GM18507 (cell line): ENCODE results near the gene STYXL2.
A peak's percentile ranks its signal among the peaks of the same experiment; 100 is the strongest.

ENCODE experiments used
- DNase-seq: peaks from one replicate; pipeline ENCODE4 v3.0.0; 2011; ENCODE audit warnings: low read depth; ENCODE audit not compliant: insufficient read length; ENCODE audit errors: extremely low spot score
- FAIRE-seq: peaks from 2 replicates; lab custom pipeline; 2011; peaks lifted over from hg19 to GRCh38; lab: Jason Lieb, UNC

STYXL2 gene

DNA sequence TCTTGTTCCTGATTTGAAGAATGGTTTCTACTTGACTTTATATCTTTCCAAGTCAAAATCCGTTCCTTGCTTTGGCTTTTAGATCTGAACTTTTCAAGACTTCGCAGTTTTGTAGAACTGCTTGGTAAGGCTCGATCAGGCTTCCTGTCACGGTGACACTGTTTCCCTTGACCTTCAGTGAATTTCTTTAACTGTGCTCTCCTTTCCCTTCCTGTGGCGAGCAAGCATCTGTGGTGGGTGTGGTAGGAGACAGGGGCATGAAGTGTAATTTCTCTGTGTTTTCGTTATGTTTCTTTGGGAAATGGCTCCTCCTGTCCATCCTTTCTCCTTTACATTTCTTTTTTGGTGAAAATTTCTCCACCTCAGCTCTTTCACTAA, 10.4 kb downstream of the STYXL2 start:
- DNase-seq = no peak
- no peak for FAIRE-seq

DNA sequence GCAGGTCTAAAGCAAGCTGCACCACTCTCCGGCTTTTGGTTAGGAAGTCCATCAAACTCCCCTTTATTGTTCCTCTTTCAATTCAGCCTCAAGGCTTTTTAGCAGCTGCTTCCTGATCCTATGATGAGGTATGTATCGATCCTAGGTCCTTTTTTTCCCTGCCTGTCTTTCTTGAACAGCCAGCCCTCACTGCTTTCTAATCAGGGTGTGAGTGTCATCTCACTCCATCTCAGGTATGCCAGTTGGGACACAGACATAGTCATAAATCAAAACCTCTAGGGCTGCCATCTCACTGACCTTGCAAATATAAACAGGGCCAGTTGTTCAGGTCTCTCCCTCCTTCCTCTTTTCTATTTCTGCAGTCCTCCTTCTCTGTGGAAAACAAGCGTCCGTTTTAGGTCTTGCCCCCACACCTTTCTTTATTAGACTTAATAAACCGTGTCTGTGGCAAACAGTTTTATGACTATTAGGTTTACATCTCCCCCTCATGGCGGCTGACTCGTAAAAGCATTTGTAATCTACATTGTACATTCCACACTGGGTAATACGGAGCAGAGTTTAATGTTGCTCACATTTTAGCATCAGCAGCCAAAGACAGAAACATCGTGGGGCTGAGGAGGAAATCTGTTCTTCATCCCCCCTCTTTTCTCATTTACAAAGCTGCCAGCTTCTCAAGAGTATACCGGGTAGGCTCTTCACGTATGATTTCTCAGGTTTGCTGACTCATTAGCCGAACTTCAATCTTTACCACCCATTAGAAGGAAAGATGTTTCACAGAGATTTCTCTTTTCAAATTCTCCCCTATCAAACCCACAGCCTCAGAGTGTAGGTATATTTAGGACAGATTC, 11.6 kb downstream of the STYXL2 start:
- FAIRE-seq (no peak), DNase-seq (no peak)

DNA sequence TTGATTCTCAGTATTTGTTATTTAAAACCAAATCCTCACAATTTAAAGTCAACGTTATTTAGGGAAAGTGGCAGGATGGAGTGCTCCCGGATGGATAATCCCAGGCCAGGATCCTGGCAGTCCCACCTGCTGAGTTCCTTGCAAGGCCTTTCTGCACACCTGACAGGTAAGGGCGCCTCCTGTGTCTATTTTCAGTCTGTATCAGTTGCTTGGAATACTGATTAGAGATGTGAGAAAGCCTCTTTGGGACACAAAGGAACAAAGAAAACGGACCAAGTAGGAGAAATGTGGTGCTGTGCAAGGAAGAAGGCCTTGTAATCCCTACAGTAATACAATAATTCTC, 12.2 kb downstream of the STYXL2 start:
- FAIRE-seq (no peak), DNase-seq (no peak)

DNA sequence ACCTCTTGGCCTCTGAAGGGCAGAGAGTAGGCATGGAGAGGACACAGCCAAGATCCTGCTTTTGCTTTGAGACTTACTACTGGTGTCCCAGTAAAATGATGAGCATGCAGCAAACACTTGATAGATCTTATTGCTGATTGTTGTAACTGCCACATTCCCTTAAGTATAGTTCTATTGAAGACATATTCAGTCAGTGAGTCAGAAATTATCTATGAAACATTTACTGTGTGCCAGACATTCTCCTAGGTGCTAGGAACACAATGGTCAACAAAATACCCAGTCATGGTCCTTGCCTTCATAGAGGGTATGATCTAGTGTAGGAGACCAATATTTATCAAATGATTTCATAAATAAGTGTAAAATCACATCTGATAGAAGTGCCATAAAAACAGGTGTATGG, 13.6 kb downstream of the STYXL2 start:
- no peak for DNase-seq
- FAIRE-seq = no peak

DNA sequence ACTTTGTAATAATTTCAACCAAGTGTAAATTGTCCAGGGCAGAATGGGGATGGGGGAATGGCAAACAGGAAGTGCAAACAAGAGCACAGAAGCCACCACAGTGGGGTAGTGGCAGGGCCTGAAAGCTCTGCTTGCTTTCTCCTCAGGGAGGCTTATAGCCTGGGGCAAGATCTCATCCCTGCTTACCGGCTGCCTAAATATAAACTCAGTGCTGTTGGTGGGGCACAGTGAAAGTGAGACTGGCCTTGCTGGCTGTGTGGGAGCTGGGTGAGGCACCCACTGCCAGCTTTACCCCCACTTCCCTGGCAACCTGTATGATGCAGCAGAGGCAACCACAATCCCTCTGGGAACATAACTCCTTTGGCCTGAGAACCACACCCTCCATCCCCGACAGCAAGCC, 15.2 kb downstream of the STYXL2 start:
- DNase-seq = no peak
- FAIRE-seq = no peak

DNA sequence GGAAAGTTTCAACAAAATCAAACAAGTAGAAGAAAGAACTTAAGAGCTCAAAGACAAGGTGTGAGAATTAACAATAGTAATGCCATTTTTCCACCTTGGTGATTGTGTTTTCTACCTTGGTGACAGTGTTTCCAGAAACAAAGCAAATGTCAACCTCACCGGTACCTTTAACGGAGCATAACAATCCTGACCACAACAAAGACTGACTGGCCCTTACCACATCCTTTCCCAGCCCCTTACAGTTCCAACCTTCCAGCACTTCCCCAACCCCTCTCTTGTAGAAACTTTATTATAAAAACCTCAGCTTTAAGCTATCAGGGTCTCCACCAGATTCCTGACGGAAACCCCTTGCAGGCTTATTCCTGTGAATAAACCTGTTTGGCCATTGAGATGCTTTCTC, 16.7 kb downstream of the STYXL2 start:
- FAIRE-seq (peak; percentile 62), DNase-seq (no peak)

DNA sequence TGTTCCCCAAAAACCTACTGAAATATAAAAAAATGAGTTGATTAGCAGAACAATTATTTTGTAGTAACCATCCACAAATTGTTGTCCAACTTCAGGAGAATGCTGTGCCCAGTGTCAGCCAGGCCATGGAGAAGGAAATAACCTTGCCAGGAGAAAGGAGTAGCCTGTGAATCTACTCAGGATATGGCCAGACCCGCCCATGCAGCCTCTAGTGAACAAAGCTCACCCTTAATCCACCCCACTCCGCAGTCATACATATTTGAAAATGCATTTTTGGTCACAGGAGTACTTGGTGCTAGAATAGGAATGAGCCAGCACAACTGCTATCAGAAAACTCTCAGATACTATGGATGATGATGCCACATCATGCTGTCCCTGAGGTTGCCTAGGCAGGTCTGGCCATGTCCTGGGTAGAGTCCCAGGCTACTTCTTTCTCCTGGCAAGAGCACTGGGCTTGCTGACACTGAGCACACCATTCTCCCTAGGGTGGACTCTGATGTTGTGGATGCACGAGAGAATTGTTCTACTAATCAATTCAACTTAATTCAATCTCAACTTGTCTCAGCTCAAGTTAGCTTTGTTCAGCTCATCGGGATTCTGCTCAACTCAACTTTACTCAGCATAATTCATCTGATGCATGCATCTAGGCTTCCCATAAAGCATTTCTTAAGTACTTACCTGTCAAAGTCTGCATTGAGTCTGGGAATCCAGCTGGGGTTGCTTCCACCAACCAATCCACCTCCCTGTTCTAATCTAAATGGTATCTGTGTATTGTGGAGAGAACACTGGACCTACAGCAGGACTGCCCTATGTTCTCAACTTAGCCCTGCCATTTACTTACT, 18.2 kb downstream of the STYXL2 start:
- no peak for DNase-seq
- FAIRE-seq = no peak

DNA sequence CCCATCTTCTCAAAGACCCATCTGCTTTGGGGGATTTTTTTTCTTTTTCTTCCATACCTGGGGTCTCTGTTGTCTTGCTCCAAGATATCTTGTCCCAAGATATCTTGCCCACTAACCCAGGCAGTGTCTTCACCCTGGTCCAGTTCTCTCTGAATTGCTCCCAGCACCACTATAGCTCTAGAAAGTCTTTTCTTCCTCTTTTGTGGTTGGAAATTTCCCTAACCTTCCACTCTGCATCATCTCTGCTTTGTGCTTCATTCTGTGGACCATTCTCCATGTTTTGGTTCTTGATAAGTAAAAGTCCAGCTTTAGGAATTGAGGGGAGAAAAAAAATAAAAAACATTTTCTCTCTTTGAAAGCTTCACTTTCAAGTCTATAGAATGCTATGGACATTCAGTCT, 20.9 kb downstream of the STYXL2 start:
- no peak for DNase-seq
- no peak for FAIRE-seq

DNA sequence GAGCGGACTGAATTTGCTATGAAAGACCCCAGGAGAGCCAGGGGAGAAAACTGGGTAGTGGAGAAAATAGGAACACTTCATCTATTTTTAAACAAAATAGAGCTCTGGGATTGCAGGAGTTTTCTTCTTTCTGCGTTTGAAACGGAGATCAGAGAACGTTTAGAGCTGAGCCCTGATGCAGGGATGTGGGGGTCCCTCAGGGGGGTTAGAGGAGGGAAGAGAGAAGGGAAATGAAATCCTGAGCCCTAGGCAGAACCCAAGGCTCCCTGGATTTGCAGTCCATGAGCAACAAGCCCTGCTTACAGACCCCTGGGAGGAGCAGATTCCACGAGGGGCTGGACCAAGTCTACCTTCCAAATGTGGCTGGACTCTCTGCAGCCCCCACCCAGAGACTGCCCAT, 21.8 kb downstream of the STYXL2 start:
- DNase-seq (no peak), FAIRE-seq (no peak)

DNA sequence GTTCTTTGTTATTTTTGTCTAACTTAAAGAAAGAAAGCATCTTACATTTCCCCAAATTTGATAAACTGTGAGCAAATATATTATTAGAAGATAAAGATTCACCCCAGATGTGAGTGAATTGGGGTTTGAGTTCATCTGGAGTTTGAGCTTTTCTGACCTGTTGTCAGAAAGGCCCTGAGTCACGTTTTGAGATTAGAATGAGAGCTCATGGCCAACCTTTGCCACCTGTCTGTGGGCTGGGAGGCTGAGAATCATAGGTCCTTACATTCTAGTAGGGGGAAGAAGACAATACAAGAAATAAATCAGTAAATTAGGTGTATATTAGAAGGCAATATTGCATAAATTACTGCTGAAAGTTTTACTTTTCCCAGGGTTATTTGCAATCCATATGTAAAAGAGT, 22.3 kb downstream of the STYXL2 start:
- FAIRE-seq (no peak), DNase-seq (no peak)

DNA sequence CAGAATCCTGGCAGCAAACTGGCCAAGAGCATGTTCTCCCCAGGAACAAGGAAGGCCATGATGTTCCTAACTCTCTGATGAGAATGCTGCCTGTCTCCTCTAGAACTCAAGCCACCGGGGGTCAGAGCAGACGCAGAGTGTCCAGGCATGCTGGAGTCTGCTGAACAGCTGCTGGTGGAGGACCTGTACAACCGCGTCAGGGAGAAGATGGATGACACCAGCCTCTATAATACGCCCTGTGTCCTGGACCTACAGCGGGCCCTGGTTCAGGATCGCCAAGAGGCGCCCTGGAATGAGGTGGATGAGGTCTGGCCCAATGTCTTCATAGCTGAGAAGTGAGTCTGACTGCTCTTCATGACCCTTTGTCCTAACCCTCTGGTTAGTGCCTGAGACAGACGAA, 23.4 kb downstream of the STYXL2 start:
- FAIRE-seq (no peak), DNase-seq (no peak)

DNA sequence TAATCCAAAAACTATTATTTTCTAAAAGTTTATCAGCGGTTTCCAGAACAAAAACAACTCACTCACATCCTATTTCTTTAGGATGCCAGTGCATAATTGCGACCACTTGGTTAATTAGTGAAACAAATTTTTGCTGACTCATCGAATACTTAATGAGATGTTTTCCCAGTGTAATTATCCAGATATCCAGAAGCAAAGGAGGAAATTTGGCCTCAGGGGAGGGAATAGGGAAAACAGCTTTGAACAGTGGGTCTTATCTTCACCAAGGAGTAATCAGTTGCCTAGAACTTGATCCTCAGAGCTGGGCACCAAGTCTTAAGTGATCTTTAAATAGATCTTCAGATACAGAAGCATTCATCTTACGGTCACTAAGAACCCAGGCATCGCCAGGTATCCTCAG, 24.3 kb downstream of the STYXL2 start:
- FAIRE-seq = no peak
- DNase-seq = no peak

DNA sequence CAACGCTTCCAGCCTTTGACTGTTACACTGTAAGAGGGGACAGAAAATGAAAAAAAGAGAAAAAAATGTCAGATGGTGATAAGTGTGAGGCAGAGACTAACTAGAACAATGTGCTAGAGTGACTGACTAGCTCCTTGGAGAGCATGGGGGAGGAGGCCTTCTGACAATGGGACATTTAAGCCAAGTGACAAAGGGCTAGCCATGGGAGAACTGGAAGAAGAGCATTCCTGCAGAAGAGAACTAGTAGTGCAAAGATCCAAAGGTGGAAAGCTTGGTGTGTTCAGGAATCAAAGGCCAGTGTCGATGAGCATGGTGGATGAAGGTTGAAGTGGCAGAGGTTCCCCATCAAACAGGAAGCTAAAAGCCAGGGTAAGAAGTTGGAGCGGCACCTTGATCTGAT, 25.8 kb downstream of the STYXL2 start:
- DNase-seq (no peak), FAIRE-seq (no peak)

DNA sequence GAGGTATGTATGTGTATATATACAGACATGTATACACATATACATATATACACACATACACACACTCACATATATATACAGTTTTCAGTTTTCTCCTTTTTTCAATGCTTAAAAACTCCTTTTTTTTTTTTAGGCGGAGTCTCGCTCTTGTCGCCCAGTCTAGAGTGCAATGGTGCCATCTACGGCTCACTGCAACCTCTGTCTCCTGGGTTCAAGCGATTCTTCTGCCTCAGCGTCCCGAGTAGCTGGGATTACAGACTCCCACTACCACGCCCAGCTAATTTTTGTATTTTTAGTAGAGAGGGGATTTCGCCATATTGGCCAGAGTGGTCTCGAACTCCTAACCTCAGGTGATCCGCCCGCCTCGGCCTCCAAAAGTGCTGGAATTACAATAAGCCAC, 27.0 kb downstream of the STYXL2 start:
- no peak for FAIRE-seq
- no peak for DNase-seq

DNA sequence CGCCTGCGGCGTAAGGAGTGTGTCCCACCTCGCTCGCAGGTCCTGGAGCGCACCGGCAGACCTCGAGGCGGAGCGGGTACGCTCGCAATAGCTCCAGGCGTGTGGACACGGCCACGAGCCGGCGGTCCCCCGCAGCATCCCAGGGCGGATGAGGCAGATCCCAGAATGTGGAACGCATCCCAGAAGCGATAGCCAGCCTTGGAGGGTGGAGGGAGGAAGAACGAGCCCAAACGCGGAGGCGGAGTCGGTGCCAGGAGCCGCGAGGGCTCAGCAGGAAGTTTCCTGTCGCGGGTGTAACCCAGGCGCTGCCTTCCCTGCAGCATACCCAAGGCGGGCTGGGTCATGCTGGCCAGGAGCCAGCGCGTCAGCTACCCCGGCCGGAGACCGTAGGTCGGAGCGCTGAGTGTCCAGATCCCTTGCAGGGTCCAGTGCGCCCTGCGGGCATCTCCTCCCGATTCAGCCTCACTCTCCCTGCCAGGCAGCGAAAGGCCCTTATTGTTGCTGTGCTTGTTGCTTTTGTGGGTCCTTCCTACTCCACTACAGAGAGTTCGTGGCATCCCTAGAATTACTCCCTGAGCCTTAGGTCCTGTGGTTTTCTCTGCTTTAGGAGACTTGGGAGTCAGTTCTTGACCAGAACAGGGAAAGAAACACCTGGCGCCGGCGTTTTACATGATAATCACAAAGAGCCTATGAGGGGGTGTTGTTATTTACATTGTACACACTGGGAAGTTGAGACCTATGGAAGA, 27.7 kb downstream of the STYXL2 start:
- FAIRE-seq = no peak
- no peak for DNase-seq

DNA sequence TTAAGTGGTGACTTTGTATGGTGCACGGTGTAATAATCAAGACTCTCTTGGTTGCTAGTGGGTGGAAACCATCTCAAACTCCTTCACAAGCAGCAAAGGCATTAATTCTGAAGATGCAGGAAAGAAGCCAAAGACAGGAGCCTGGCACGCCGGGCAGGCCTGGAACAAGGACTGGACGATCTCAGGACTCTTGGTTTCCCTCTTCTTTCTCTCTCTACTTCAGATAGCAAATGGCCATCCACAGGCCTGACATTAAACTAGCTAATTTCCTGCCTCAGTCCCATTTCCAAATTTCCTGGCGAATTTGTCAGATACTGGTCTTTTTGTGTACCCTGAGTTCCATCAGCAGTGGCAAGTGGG, 28.2 kb downstream of the STYXL2 start:
- DNase-seq (no peak), FAIRE-seq (no peak)

DNA sequence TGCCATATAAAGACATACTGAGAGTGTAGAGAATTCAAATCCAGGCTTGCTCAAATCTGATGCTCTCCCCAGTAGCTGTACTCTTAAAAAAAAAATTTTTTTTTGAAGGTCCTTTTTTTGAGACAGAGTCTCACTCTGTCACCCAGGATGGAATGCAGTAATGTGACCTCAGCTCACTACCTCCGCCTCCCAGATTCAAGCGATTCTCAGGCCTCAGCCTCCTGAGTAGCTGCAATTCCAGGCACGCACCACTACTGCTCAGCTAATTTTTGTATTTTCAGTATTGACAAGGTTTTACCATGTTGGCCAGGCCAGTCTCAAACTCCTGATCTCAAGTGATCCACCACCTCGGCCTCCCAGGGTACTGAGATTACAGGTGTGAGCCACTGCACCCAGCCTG, 28.7 kb downstream of the STYXL2 start:
- FAIRE-seq = no peak
- DNase-seq = no peak

DNA sequence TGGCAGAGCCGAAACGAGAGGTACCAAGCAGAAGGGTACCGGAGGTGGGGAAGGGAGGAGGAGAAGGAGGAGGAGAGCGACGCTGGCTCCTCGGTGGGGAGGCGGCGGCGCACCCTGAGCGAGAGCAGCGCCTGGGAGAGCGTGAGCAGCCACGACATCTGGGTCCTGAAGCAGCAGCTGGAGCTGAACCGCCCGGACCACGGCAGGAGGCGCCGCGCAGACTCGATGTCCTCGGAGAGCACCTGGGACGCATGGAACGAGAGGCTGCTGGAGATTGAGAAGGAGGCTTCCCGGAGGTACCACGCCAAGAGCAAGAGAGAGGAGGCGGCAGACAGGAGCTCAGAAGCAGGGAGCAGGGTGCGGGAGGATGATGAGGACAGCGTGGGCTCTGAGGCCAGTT, 32.4 kb downstream of the STYXL2 start:
- FAIRE-seq = no peak
- DNase-seq = no peak

DNA sequence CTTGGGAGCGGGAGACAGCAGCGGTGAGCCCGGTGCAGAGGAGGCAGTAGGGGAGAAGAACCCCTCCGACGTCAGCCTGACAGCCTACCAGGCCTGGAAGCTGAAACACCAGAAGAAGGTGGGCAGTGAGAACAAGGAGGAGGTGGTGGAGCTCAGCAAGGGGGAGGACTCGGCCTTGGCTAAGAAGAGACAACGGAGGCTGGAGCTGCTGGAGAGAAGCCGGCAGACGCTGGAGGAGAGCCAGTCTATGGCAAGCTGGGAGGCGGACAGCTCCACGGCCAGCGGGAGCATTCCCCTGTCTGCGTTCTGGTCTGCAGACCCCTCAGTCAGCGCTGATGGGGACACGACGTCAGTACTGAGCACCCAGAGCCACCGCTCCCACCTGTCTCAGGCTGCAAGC, 32.9 kb downstream of the STYXL2 start:
- FAIRE-seq (no peak), DNase-seq (no peak)

DNA sequence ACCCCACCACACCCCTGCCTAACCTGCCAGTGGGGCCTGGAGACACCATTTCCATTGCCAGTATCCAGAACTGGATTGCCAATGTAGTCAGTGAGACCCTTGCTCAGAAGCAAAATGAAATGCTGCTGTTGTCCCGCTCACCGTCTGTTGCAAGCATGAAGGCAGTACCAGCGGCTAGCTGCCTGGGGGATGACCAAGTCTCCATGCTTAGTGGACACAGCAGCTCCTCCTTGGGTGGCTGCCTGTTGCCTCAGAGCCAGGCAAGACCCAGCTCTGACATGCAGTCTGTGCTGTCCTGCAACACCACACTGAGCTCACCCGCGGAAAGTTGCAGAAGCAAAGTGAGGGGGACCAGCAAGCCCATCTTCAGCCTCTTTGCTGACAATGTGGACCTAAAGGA, 33.4 kb downstream of the STYXL2 start:
- FAIRE-seq (no peak), DNase-seq (no peak)

DNA sequence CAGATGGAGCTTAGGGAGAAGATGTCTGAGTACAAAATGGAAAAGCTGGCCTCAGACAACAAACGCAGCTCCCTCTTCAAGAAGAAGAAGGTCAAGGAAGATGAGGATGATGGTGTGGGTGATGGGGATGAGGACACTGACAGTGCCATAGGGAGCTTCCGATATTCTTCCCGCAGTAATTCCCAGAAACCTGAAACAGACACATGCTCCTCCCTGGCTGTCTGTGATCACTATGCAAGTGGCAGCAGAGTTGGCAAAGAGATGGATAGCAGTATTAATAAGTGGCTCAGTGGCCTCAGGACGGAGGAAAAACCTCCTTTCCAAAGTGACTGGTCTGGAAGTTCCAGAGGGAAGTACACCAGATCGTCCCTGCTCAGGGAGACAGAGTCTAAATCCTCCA, 33.8 kb downstream of the STYXL2 start:
- FAIRE-seq (no peak), DNase-seq (no peak)
